Loucy (cell line): Measurements from ENCODE around the gene CEP164.

Source experiments
- H2AFZ ChIP-seq: fragments of 200-600 bp; sonication (generic); 2 replicates; pipeline ENCODE4 v1.6.0; 2016; ENCODE audit warnings: antibody characterized with exemption, mild to moderate bottlenecking, low read length, moderate library complexity
- H3F3A ChIP-seq: fragments of 200-600 bp; 2 replicates; pipeline ENCODE4 v1.6.0; 2016; ENCODE audit warnings: antibody characterized with exemption, low read depth, mild to moderate bottlenecking
- H3K27me3 ChIP-seq: fragments of 200-600 bp; sonication (generic); 2 replicates; pipeline ENCODE4 v1.6.1; 2014; ENCODE audit warnings: low read length, mild to moderate bottlenecking; ENCODE audit not compliant: insufficient read depth, poor library complexity, severe bottlenecking
- H3K36me3 ChIP-seq: fragments of 200-600 bp; sonication (generic); 2 replicates; pipeline ENCODE4 v1.6.1; 2016; ENCODE audit warnings: low read length; ENCODE audit not compliant: insufficient read depth
- H3K4me1 ChIP-seq: fragments of 200-600 bp; sonication (generic); 2 replicates; pipeline ENCODE4 v1.5.1; 2014; ENCODE audit warnings: low read length, mild to moderate bottlenecking; ENCODE audit not compliant: insufficient read depth, poor library complexity, severe bottlenecking
- H3K4me2 ChIP-seq: fragments of 200-600 bp; sonication (generic); 2 replicates; pipeline ENCODE4 v1.6.0; 2014; ENCODE audit warnings: antibody characterized with exemption, low read length, low read depth, mild to moderate bottlenecking; ENCODE audit not compliant: poor library complexity, severe bottlenecking
- H3K4me3 ChIP-seq: fragments of 200-600 bp; sonication (generic); 2 replicates; pipeline ENCODE4 v1.5.1; 2014; ENCODE audit warnings: low read length, mild to moderate bottlenecking, mixed read lengths; ENCODE audit not compliant: poor library complexity, severe bottlenecking
- H3K79me2 ChIP-seq: fragments of 200-600 bp; sonication (generic); 2 replicates; pipeline ENCODE4 v1.6.1; 2014; ENCODE audit warnings: low read length; ENCODE audit not compliant: insufficient read depth
- H3K9ac ChIP-seq: fragments of 200-600 bp; sonication (generic); 2 replicates; pipeline ENCODE4 v1.6.0; 2014; ENCODE audit warnings: mild to moderate bottlenecking, low read depth, low read length, moderate library complexity; ENCODE audit not compliant: poor library complexity, severe bottlenecking
- H3K9me2 ChIP-seq: fragments of 200-600 bp; sonication (generic); replicated peaks from 2 replicates; pipeline ENCODE4 v1.6.1; 2016; ENCODE audit warnings: low read depth, low read length, mixed read lengths
- H3K9me3 ChIP-seq: fragments of 200-600 bp; sonication (generic); 2 replicates; pipeline ENCODE4 v1.6.1; 2014; ENCODE audit warnings: mild to moderate bottlenecking, antibody characterized with exemption, low read length, low read depth; ENCODE audit not compliant: insufficient read depth
- H4K20me1 ChIP-seq: fragments of 200-600 bp; sonication (generic); 2 replicates; pipeline ENCODE4 v1.6.0; 2014; ENCODE audit warnings: antibody characterized with exemption, low read length, mild to moderate bottlenecking; ENCODE audit not compliant: insufficient read depth, poor library complexity, severe bottlenecking
- CTCF ChIP-seq: fragments of 200-600 bp; sonication (generic); conservative IDR thresholded peaks from 2 replicates; pipeline ENCODE4 v1.5.1; 2014; ENCODE audit warnings: mild to moderate bottlenecking, antibody characterized with exemption, low read length
- EZH2phosphoT487 ChIP-seq: fragments of 200-600 bp; IDR thresholded peaks from 2 replicates; pipeline ENCODE4 v1.6.1; 2018; ENCODE audit warnings: antibody characterized with exemption, mild to moderate bottlenecking, moderate library complexity, borderline replicate concordance

CEP164 gene

GRCh38 chr11:117289795-117290194, 37.9 kb upstream of the CEP164 start:
- no peak overlapping the region for H2AFZ ChIP-seq
- peaks cover 6% of the 10 kb centered on the region; the same call in 1 of the 2 replicates for H3K36me3 ChIP-seq
- H3K4me3 ChIP-seq, result no peak overlapping the region
- H3K79me2 ChIP-seq, result no peaks in the 10 kb centered on the region
- H3K9me3 ChIP-seq, result no peaks in the 10 kb centered on the region
- no peak overlapping the region for H3K9ac ChIP-seq
- no peaks in the 10 kb centered on the region for H3F3A ChIP-seq
- no peak for TF ChIP-seq EZH2phosphoT487
- TF ChIP-seq CTCF, result no peak
- H3K4me2 ChIP-seq, result no peak overlapping the region
- H3K27me3 ChIP-seq, result no peaks in the 10 kb centered on the region
- H3K4me1 ChIP-seq, result peaks cover 10% of the 10 kb centered on the region
- H3K9me2 ChIP-seq, result no peaks in the 10 kb centered on the region
- no peaks in the 10 kb centered on the region for H4K20me1 ChIP-seq

GRCh38 chr11:117290809-117291396, 36.8 kb upstream of the CEP164 start, which contains the start of gene BACE1-AS:
Gene BACE1-AS (plus strand): TSS chr11:117291346.
- H3K9me2 ChIP-seq, result no peaks in the 10 kb centered on the region
- no peak within 1 kb of the TSS for H3K4me3 ChIP-seq
- H3F3A ChIP-seq, result no peaks in the 10 kb centered on the region
- TF ChIP-seq CTCF (no peak), EZH2phosphoT487 (no peak)
- H3K79me2 ChIP-seq, result no peaks in the 10 kb centered on the region
- H3K27me3 ChIP-seq, result no peaks in the 10 kb centered on the region
- H4K20me1 ChIP-seq, result no peaks in the 10 kb centered on the region
- peaks cover 10% of the 10 kb centered on the region for H3K4me1 ChIP-seq
- H3K9me3 ChIP-seq, result no peaks in the 10 kb centered on the region
- no peaks in the 10 kb centered on the region for H3K36me3 ChIP-seq
- H3K9ac ChIP-seq, result no peak within 1 kb of the TSS
- no peak within 1 kb of the TSS for H2AFZ ChIP-seq
- no peak within 1 kb of the TSS for H3K4me2 ChIP-seq

- Histone ChIP-seq H3K36me3 (no peaks in the 10 kb centered on the region), H3K27me3 (no peaks in the 10 kb centered on the region), H3K9ac (no peak overlapping the region), H3K9me3 (no peaks in the 10 kb centered on the region), H3K79me2 (no peaks in the 10 kb centered on the region), H3K9me2 (no peaks in the 10 kb centered on the region), H3K4me2 (no peak overlapping the region), H3F3A (no peaks in the 10 kb centered on the region), H3K4me1 (peaks cover 3% of the 10 kb centered on the region), H3K4me3 (no peak overlapping the region), H2AFZ (no peak overlapping the region), H4K20me1 (no peaks in the 10 kb centered on the region)
- TF ChIP-seq CTCF (no peak), EZH2phosphoT487 (no peak)
Observed at GRCh38 chr11:117292616-117293015, 35.0 kb upstream of the CEP164 start.
